Occipital lobe (tissue), 2 donors: ENCODE measurements around the gene TMEM52. TPM values are rescaled to one million over a fixed set of nuclear protein-coding genes. Genes with fewer than 3 reads are reported as not detected.

Source experiments
- DNase-seq: peaks from one replicate; lab custom pipeline; 2025; lab: John Stamatoyannopoulos, UW
- total RNA-seq: library from RNA; depleted of rRNA; stranded (reverse); fragments of >200 nt; gene quantifications from one replicate; pipeline ENCODE4 v1.2.3, GENCODE V29; 2014

The TMEM52 gene
- total RNA-seq, 1 donor from 2014 or later: 1.1 TPM

GRCh38 chr1:1914971-1915692, 3.9 kb downstream of the TMEM52 start, which contains the start of gene CALML6:
Gene CALML6, plus strand, starts transcription at chr1:1915260. Its CDS starts 21 bp downstream, at chr1:1915281.
- DNase-seq: no peak

DNA sequence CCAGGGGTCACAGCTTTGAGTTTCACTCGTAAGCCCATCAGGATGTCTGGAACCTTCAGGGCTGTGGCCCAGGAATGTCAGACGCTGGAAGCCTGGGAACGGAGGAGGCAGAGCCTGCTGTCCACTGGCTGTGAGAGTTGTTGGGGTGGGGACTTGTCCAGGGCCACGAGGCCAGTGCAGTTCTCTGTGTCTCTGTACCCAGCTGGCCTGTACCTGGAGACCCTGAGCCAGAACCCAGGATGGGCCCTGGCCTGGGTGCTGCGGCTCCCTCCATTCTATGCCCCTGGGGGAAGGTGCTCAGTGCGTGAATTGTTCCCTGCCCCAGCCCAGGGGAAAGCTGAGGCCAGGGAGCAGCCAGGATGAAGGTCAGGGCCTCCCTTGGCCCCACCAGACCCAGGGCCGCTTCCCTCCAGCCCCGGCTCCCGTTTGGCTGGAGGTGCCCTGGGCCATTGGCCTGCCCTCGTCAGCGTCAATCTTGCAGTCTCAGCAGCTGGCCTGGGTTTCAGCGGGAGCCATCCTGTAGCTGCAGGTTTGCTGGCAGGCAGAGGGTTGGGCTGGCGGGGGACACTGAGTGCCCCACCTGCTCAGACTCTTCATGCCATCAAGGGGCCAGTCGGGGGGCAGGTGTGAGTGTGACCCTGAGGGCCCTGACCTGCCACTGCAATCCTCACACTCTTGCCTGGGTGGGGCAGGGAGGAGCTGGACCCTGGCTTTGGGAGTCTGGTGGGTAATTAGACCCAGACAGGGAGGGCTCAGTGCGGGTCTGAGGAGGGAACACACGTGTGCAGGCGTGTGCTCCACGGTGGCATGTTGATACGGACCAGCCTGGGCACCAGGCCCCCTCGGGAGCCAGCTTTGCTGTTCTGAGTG, 4.7 kb downstream of the TMEM52 start:
- DNase-seq: no peak

DNA sequence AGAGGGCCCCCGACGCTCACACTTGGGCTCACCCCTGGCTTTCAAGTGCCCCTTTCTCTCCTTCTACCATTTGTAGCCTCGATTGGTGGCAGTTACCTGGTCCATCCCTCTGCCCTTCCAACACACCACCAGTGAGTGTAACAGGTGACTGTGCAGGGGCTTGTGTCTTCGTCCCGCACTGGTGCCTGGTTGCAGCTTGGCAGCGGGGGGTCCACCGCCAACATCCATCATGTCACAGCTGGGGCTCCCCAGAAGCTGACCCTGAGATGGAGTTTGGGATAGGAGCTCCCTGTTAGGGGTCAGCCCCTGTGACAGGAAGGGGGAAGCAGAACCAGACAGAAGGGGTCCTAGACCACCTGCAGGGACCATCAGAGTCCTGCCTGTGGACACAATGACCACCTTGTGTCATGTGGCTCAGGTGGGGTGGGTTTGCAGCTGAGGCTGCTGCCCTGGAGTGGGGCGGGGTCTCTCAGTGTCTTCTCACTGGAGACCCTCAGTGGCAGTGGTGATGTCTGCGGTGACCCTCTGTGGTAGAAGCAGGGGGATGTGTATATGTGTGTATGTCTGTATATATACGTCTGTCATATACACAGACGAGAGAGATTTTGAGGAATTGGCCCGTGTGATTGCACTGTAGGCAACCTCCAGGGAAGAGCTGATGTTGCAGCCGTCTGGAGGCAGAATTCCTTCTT, 7.6 kb downstream of the TMEM52 start:
- DNase-seq: no peak

DNA sequence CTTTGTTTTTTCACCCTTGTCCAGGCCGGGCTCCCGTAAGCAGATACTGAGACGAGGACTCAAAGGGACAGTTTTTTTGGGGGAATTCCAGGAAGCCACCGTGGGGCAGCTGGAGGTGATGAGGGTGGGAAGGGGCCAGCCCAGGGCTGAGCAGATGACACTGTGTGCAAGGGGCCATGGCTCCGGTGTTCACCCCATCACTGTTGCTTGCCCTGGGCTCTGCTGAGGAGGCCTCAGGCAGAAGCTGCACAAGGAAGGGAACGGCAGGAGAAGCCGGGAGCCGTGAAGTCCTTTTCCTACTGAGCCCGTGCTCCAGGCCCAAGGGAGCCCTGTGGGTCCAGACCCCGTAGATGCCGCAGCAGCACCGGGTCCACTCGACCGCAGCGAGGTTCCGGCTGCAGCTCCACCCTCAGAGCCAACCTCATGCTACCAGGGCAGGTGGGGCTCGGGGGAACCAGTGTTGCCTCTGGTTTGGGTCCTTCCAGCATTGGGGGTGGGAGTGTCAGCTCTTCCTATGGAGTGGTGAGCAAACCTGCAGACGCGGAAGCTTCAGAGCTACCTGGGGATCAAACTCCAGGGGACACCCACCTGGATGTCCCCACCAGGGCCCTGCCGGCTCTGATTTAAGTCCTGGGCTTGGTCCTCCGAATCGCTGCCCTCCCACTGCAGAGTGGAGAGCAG, 8.3 kb downstream of the TMEM52 start:
- no peak for DNase-seq

DNA sequence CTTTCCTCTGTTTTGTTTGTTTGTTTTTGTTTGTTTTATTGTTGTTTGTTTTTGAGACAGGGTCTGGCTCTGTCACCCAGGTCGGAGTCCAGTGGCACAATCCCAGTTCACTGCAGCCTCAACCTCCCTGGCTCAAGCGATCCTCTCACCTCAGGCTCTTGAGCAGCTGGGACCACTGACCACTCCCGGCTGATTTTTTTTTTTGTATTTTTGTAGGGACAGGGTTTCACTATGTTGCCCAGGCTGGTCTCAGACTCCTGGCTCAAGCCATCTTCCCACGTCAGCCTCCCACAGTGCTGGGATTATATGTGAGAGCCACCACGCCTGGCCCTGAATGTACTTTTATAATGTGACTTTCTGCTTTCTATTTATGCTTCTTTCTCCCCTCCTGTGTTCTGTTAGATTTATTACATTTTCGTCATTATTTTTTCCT, 9.0 kb downstream of the TMEM52 start:
- no peak for DNase-seq

- DNase-seq: no peak
These were observed 10.6 kb downstream of the TMEM52 start for GRCh38 chr1:1908506-1908791.

DNA sequence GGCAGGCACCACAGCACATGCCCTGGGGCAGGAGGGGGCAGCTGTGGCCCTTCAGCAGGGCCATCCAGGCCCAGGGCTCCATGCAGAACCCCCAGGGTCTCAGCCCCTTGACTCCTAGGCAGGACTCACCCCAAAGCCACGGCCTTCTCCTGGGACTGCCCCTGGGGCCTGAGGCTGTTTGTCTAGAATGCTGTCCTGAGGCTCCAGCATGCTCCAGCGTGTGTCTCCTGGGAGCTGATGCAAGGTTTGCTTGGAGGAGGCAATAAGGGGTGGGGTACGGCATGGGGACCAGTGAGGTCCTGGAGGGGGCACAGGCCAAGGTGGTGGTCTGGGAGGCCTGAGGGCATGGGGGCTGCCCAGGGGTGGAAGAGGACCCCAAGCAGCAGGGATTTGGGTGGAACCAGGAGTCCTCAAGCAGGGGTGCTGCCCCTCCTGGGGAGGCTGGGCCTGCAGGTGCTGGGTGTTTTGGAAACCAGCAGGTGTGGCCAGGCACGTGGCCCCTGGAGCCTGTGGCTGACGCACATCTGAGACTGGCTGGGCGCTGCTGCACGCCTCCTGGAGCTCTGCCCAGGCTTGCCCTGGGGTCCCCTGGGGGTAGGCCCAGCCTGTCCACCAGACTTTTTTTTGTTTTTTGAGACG, 11.9 kb downstream of the TMEM52 start:
- no peak for DNase-seq

GRCh38 chr1:1906185-1907097, 12.6 kb downstream of the TMEM52 start:
- peak; percentile 55 for DNase-seq

GRCh38 chr1:1903224-1903623, 15.9 kb downstream of the TMEM52 start:
- DNase-seq: no peak

DNA sequence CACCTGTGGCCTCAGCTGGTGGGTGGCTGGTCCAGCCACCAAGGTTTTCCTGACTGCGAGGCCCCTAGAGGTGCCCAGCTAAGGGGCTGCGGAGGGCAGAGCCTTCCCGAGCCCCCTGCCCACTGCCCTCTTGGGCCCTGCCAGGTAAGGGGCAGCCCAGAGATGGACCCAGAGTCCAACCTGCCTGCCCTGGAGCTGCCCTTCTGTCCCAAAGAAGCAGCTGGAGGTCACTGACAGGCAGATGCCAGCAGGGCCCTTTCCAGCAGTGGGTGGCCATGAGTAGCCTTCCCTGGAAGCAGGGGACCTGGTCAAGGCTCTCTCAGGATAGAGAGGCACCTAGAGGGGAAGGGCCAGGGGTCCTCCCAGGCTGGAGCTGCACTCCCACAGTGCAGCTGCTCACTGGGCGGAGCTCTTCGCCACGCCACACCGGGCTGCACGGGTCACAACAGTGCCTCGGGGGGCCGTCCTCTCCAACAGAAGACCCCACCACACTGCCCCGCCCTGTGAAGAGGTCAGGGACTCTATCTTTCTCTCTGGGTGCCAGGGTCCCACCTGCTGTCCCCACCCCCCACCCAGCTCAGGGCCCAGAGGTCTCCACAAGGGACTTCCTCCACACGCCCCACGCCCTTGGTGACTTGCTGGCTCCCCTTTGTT, 17.3 kb downstream of the TMEM52 start:
- no peak for DNase-seq

DNA sequence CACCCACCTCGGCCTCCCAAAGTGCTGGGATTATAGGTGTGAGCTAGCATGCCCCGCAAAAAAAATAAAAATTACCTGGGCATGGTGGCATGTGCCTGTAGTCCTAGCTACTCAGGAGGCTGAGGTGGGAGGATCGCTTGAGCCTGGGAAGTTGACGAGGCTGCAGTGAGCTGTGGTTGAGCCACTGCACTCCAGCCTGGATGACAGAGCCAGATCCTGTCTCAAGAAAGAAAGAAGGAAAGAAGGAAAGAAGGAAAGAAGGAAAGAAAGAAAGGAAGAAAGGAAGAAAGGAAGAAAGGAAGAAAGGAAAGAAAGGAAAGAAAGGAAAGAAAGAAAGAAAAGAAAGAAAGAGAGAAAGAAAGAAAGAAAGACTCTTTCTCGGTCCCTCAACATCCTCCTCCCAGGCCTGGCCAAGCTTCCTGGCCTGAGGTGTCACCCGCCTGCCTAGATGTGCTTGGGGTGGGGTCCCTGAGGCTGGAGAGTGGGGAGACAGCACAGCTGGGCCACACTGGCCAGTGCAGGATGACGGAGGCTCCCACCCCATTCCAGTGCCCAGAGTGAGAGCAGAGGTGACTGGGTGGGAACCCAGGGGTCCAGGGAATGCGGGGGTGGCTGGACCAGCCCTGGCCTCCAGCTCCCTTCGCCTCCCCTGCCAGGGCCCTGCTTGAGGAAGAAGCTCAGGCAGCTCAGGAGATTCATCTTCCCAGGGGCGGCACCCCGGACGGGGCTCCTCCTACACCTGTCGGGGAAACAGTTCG, 18.0 kb downstream of the TMEM52 start:
- DNase-seq: no peak

- no peak for DNase-seq
These were observed 19.1 kb downstream of the TMEM52 start for GRCh38 chr1:1899967-1900327.

- DNase-seq: no peak
These were observed 19.7 kb downstream of the TMEM52 start for GRCh38 chr1:1899266-1899966.

- DNase-seq: no peak
These were observed 20.7 kb downstream of the TMEM52 start for GRCh38 chr1:1898246-1898933.

GRCh38 chr1:1895456-1896336, 23.4 kb downstream of the TMEM52 start:
- DNase-seq: no peak

DNA sequence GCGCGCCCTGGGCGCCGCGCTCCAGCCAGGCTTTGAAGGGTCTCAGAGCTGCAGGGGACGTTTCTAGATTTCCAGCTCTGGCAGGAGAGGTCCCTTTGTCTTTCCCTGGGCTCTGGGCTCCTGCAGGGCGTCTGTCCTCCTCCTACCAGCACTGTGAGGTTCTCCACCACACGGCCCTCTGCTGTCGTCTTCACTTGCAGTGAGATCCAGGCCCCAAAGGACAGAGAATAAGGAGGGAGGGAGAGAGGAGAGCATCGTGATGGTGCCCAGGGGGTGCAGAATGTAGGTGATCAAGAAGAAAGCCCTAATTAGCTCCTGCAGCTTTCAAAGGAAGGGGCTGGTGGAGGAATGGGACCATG, 24.0 kb downstream of the TMEM52 start:
- no peak for DNase-seq
